Kidney (tissue), 14 donors: Measurements from ENCODE around the gene MCF2L. TPM values are rescaled to one million over a fixed set of nuclear protein-coding genes. Genes with fewer than 3 reads are reported as not detected.

ENCODE experiments used
- DNase-seq, 5 donors: peaks; one replicate each; pipeline ENCODE4 v3.0.0-alpha.2; 2013 to 2020
- FAIRE-seq: peaks from 2 replicates; lab custom pipeline; 2012; peaks lifted over from hg19 to GRCh38; lab: Jason Lieb, UNC
- H3K27ac ChIP-seq, 2 donors: one replicate each; pipeline ENCODE4 v1.7.0; 2013; ENCODE audit warnings: low read depth in 2 of 2, low read length in 2 of 2, inconsistent platforms in 1 of 2
- H3K27me3 ChIP-seq: one replicate; pipeline ENCODE4 v1.7.1; 2013; ENCODE audit warnings: low read length, inconsistent platforms; ENCODE audit not compliant: control insufficient read depth, insufficient read depth
- H3K36me3 ChIP-seq, 3 donors: one replicate each; pipeline versions ENCODE4 v1.7.0 to v1.7.1; 2013; ENCODE audit warnings: low read length in 3 of 3, control low read depth in 1 of 3, inconsistent platforms in 1 of 3; ENCODE audit not compliant: insufficient read depth in 3 of 3, control insufficient read depth in 2 of 3
- H3K4me1 ChIP-seq, 3 donors: one replicate each; pipeline versions ENCODE4 v1.7.0 to v1.7.1; 2013; ENCODE audit warnings: low read length in 3 of 3, inconsistent platforms in 1 of 3, low read depth in 1 of 3; ENCODE audit not compliant: control insufficient read depth in 2 of 3, insufficient read depth in 2 of 3
- H3K4me3 ChIP-seq, 3 donors: one replicate each; pipeline versions ENCODE4 v1.7.0 to v1.8.1; 2013; ENCODE audit warnings: low read length in 3 of 3, control low read depth in 1 of 3, inconsistent platforms in 1 of 3
- H3K9ac ChIP-seq, 3 donors: one replicate each; pipeline versions ENCODE4 v1.7.0 to v1.7.1; 2013; ENCODE audit warnings: low read length in 3 of 3, control low read depth in 1 of 3, inconsistent platforms in 1 of 3
- H3K9me3 ChIP-seq, 3 donors: one replicate each; pipeline versions ENCODE4 v1.7.0 to v1.7.1; 2013; ENCODE audit warnings: low read length in 3 of 3, control low read depth in 1 of 3, inconsistent platforms in 1 of 3; ENCODE audit not compliant: control insufficient read depth in 2 of 3, insufficient read depth in 1 of 3
- intact Hi-C: fragments of 100-400 bp; cut with DNase I; formaldehyde crosslinking; loops from one replicate; pipeline ENCODE4 v1.11.1; 2022
- polyA plus RNA-seq: library from polyadenylated mRNA; stranded (reverse); fragments of 350-450 nt; fragmentation: Illumina TruSeq; extraction: RNeasy Lipid Tissue Mini Kit (QIAGEN cat#74804); gene quantifications from one replicate; pipeline ENCODE4 v1.2.3, GENCODE V29; 2014; ENCODE audit warnings: low read depth, low replicate concordance; ENCODE audit not compliant: insufficient read depth
- total RNA-seq: library from RNA; stranded (reverse); fragmentation: NEBNext Ultra II Directional; extraction: Animal tissue kit (Norgen Biotek cat#: 25700); gene quantifications from one replicate; pipeline ENCODE4 v1.2.1, GENCODE V29; 2021
- TF ChIP-seq, protein P1 (sequence below): IDR thresholded peaks from 3 replicates; pipeline ENCODE4 v1.5.1; 2012; ENCODE audit warnings: mild to moderate bottlenecking, moderate library complexity, borderline replicate concordance; ENCODE audit not compliant: insufficient read depth; ENCODE audit errors: extremely low read depth
- donor health status: control.
- donor health status: control.
- donor health status: control.
- donor health status: control.
- donor health status: control.
- donor health status: DM: yes; HTN: yes; CAD: no.
- donor health status: Normal renal cell carcinoma (clear cell type).

MCF2L gene
- total and polyA plus RNA-seq, 2 donors from 2014 or later = 12.1 to 61.9 TPM

DNA sequence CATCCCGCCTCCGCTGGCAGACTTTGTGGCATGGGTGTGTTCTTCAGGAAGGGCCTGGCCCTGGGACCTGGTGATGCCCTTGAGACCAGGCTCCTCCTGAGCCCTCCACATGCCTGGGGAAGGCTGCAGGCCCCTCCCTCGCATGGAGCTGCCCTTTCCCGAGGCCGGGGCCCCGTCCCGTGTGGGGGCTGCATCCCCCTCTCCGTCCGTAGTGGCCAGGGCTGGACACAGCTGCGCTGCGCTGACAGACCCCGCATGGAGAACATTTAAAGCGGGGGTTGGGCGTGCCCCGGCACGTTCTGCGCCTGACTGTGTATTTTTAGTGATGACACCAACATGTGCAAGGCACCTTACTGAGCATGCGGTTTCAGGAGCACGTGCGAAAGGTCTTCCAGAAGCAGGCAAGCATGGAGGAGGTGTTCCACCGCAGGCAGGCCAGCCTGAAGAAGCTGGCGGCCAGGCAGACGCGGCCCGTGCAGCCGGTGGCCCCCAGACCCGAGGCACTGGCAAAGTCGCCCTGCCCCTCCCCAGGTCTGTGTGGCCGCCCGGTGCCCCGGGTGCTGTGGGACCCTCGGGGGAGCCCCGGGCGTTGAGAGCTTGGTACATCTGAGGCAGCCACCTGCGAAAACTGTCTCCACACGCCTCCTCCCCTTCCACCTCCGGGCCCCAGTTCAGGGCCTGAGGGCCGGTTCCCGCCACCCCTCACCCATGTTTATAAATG is 107.8 kb downstream of the MCF2L start:
- TF ChIP-seq, protein P1, sequence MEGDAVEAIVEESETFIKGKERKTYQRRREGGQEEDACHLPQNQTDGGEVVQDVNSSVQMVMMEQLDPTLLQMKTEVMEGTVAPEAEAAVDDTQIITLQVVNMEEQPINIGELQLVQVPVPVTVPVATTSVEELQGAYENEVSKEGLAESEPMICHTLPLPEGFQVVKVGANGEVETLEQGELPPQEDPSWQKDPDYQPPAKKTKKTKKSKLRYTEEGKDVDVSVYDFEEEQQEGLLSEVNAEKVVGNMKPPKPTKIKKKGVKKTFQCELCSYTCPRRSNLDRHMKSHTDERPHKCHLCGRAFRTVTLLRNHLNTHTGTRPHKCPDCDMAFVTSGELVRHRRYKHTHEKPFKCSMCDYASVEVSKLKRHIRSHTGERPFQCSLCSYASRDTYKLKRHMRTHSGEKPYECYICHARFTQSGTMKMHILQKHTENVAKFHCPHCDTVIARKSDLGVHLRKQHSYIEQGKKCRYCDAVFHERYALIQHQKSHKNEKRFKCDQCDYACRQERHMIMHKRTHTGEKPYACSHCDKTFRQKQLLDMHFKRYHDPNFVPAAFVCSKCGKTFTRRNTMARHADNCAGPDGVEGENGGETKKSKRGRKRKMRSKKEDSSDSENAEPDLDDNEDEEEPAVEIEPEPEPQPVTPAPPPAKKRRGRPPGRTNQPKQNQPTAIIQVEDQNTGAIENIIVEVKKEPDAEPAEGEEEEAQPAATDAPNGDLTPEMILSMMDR = no peak
- no peaks in the 10 kb centered on the region for H3K9me3 ChIP-seq
- peaks cover 0 to 2% (median 0%) of the 10 kb centered on the region in 3 donors for H3K4me1 ChIP-seq
- FAIRE-seq (no peak), DNase-seq (peak in 1 of 5 donors; percentile 65)
- H3K27me3 ChIP-seq = no peaks in the 10 kb centered on the region
- no peak overlapping the region for H3K27ac ChIP-seq
- intact Hi-C loops = no loop called here
- no peak overlapping the region for H3K4me3 ChIP-seq
- no peak overlapping the region for H3K9ac ChIP-seq
- H3K36me3 ChIP-seq = peaks cover 0 to 6% (median 5%) of the 10 kb centered on the region in 3 donors

DNA sequence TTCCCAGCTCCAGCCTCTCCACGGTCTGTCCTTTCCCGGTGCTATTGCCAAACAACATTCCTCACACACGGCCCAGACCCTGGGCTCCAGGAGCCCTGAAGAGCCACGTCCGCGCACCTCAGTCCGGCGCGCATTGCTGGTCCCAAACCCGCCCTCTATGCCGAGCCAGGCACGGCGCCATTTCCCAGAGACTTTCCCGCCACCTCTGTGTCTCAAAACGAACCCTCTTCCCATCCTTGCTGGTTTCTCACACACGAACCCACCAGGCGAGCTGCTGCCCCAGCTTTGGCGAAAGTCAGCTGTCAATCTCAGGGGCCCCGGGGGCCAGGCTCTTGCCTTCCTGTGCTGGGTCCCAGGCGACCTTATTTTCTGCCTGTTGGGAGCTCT is 108.5 kb downstream of the MCF2L start:
- TF ChIP-seq, protein P1 = no peak
- no peaks in the 10 kb centered on the region for H3K27me3 ChIP-seq
- peak in 1 of 5 donors; percentile 43 for DNase-seq
- no peak for FAIRE-seq
- H3K27ac ChIP-seq = no peak overlapping the region
- H3K4me3 ChIP-seq = no peak overlapping the region
- no peak overlapping the region for H3K9ac ChIP-seq
- H3K4me1 ChIP-seq = peaks cover 0 to 2% (median 0%) of the 10 kb centered on the region in 3 donors
- intact Hi-C loops = no loop called here
- peaks cover 0 to 8% (median 5%) of the 10 kb centered on the region in 3 donors for H3K36me3 ChIP-seq
- H3K9me3 ChIP-seq = no peaks in the 10 kb centered on the region

DNA sequence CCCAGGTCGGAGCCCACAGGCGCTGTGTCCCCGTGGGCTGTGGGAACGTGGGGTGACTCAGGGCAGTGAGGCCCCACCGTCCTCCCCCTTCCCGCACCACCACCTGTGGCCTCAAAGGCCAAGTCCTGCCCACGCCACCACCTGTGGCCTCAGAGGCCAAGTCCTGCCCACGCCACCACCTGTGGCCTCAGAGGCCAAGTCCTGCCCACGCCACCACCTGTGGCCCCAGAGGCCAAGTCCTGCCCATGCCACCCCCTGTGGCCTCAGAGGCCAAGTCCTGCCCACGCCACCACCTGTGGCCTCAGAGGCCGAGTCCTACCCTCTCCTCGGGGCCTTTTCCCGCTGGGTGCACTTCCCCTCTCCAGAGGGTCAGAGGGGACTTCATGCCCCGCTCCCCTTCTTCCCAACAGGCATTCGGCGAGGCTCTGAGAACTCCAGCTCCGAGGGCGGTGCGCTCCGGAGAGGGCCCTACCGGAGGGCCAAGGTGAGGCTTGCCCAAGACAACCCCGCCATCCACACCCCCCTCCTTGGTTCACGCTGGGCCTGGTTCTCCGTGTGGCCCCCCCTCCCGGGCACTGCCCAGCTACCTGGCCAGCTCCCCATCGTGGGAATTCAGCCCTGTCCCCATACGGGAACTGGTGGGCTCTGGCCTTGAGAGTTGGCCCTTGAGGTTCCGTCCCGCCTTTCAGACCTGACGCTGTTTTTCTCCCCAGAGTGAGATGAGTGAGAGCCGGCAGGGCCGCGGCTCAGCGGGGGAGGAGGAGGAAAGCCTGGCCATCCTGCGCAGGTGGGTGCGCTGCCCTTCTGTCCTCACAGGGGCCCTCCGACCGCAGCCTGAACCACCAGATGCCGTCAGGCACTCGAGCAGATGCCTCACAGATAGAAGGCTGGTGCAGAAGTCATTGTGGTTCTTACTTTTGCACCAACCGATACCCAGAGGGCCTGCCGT is 109.2 kb downstream of the MCF2L start:
- Histone ChIP-seq H3K4me3 (no peak overlapping the region), H3K27me3 (no peaks in the 10 kb centered on the region), H3K27ac (no peak overlapping the region), H3K9me3 (no peaks in the 10 kb centered on the region), H3K9ac (no peak overlapping the region), H3K36me3 (peaks cover 0 to 8% (median 5%) of the 10 kb centered on the region in 3 donors), H3K4me1 (peaks cover 0 to 2% (median 0%) of the 10 kb centered on the region in 3 donors)
- FAIRE-seq (no peak), DNase-seq (peak in 1 of 5 donors; percentile 74)
- TF ChIP-seq, protein P1 = no peak
- intact Hi-C loops = no loop called here
